Body of pancreas (tissue), 4 donors: Measurements from ENCODE around the gene DNAH1. TPM values are rescaled to one million over a fixed set of nuclear protein-coding genes. Genes with fewer than 3 reads are reported as not detected.
"Not testable (repeated sequence)": the region's sequence is repeated elsewhere in the genome, so short reads cannot be mapped to it uniquely, and the experiment has no call there.

ENCODE experiments used
- ATAC-seq: fragments of 150-250 bp; one replicate; pipeline ENCODE4 v1.9.1; 2016
- DNase-seq, 4 donors: peaks; one replicate each; pipeline ENCODE4 v3.0.0-alpha.2; 2019
- H3K27ac ChIP-seq, 4 donors: fragments of 200-600 bp; sonication (generic); 1 replicate in 3 of 4; 2 replicates in 1 of 4; pipeline versions ENCODE4 v1.5.1 to v1.6.1; 2016 to 2019; ENCODE audit warnings: mild to moderate bottlenecking in 1 of 4, mixed read lengths in 1 of 4, moderate library complexity in 1 of 4
- H3K27me3 ChIP-seq, 2 donors: fragments of 200-600 bp; sonication (generic); one replicate each; pipeline ENCODE4 v1.6.0; 2016; ENCODE audit warnings: mild to moderate bottlenecking in 1 of 2
- H3K36me3 ChIP-seq, 2 donors: fragments of 200-600 bp; sonication (generic); replicated peaks in 1 of 2; 2 replicates each; pipeline ENCODE4 v1.5.1; 2016; ENCODE audit warnings: low read depth in 2 of 2; ENCODE audit not compliant: insufficient read depth in 1 of 2
- H3K4me1 ChIP-seq: fragments of 200-600 bp; sonication (generic); one replicate; pipeline ENCODE4 v1.6.0; 2016
- H3K4me3 ChIP-seq, 2 donors: fragments of 200-600 bp; sonication (generic); 1 replicate in 1 of 2; 2 replicates in 1 of 2; pipeline ENCODE4 v1.5.1; 2016 to 2019
- H3K9me3 ChIP-seq, 3 donors: fragments of 200-600 bp; sonication (generic); 1 replicate in 2 of 3; 2 replicates in 1 of 3; pipeline ENCODE4 v1.5.1; 2016
- CTCF ChIP-seq, 7 experiments: fragments of 450-650 bp in 4 of 7; fragments of 200-600 bp in 3 of 7; sonication (generic) in 3 of 7; IDR thresholded peaks; one replicate each; pipeline ENCODE4 v1.5.1; 2016 to 2019; ENCODE audit warnings: antibody characterized with exemption in 7 of 7
- POLR2A ChIP-seq, 3 donors: fragments of 450-650 bp; IDR thresholded peaks; one replicate each; pipeline ENCODE4 v1.6.1; 2016; ENCODE audit warnings: antibody characterized with exemption in 3 of 3, mild to moderate bottlenecking in 2 of 3
- WGBS, 2 donors: methylation state at CpG; one replicate each; pipeline ENCODE4 v1.1.5; 2017; 5-methylcytosine and 5-hydroxymethylcytosine counted together
- intact Hi-C: fragments of 100-400 bp; cut with DNase I; formaldehyde crosslinking; loops from one replicate; pipeline ENCODE4 v1.15.1; 2023
- total RNA-seq, 2 donors: library from RNA; depleted of rRNA; stranded (reverse); fragments of >200 nt; gene quantifications; one replicate each; pipeline ENCODE4 v1.1.0, GENCODE V29; 2016

DNAH1 gene
- total RNA-seq, 2 donors from 2014 or later = 6.0 to 14.8 TPM

- no peak for DNase-seq
- H3K4me1 ChIP-seq = no peaks in the 10 kb centered on the region
- no peaks in the 10 kb centered on the region for H3K27me3 ChIP-seq
- no peak overlapping the region for H3K4me3 ChIP-seq
- TF ChIP-seq POLR2A (IDR thresholded peaks at IDR 0.05) (no peak), CTCF (IDR thresholded peaks at IDR 0.05) (no peak)
- no peaks in the 10 kb centered on the region for H3K36me3 ChIP-seq
- whole genome bisulfite sequencing, 2 donors = 90 to 92% methylated on average over 12 to 15 of the region's 15 CpGs
- no peaks in the 10 kb centered on the region for H3K9me3 ChIP-seq
- no peak for ATAC-seq
- H3K27ac ChIP-seq = no peak overlapping the region
- intact Hi-C loops = no loop called here
These were observed 15.8 kb downstream of the DNAH1 start for GRCh38 chr3:52331906-52332305.

GRCh38 chr3:52333869-52334557 is 17.9 kb downstream of the DNAH1 start:
- intact Hi-C loops = no loop called here
- Histone ChIP-seq H3K36me3 (no peaks in the 10 kb centered on the region), H3K4me3 (no peak overlapping the region), H3K27ac (no peak overlapping the region), H3K4me1 (no peaks in the 10 kb centered on the region), H3K9me3 (no peaks in the 10 kb centered on the region), H3K27me3 (no peaks in the 10 kb centered on the region)
- DNase-seq (no peak), ATAC-seq (no peak)
- TF ChIP-seq POLR2A (IDR thresholded peaks at IDR 0.05) = no peak
- TF ChIP-seq CTCF (IDR thresholded peaks at IDR 0.05) = no peak
- 91 to 92% methylated on average over 4 of the region's 4 CpGs for WGBS, 2 donors

- H3K4me1 ChIP-seq, intact Hi-C loops, H3K4me3 ChIP-seq, H3K27ac ChIP-seq, H3K27me3 ChIP-seq, ATAC-seq, H3K9me3 ChIP-seq, DNase-seq, H3K36me3 ChIP-seq: not testable (repeated sequence)
- WGBS, 2 donors = 91 to 94% methylated on average over 8 of the region's 8 CpGs
These were observed 22.0 kb downstream of the DNAH1 start for GRCh38 chr3:52338131-52338530.

- Histone ChIP-seq H3K27me3 (no peaks in the 10 kb centered on the region), H3K9me3 (no peaks in the 10 kb centered on the region), H3K4me3 (no peak overlapping the region), H3K4me1 (no peaks in the 10 kb centered on the region), H3K27ac (no peak overlapping the region), H3K36me3 (no peaks in the 10 kb centered on the region)
- intact Hi-C loops = loop anchor here (5.0 kb wide), 1 partner anchor 47 kb away; no protein-coding TSS in a partner anchor
- peak; percentile 43 to 96 (median 76) for TF ChIP-seq CTCF (IDR thresholded peaks at IDR 0.05)
- TF ChIP-seq POLR2A (IDR thresholded peaks at IDR 0.05) = no peak
- ATAC-seq (peak; percentile 81), DNase-seq (peak; percentile 39 to 69 (median 40))
- WGBS, 2 donors = 1% methylated on average over 3 of the region's 3 CpGs
These were observed 23.5 kb downstream of the DNAH1 start for GRCh38 chr3:52339612-52340011.

GRCh38 chr3:52341123-52341522 is 25.0 kb downstream of the DNAH1 start:
- DNase-seq (no peak), ATAC-seq (no peak)
- intact Hi-C loops = loop anchor here (5.0 kb wide), 1 partner anchor 49 kb away; no protein-coding TSS in a partner anchor
- Histone ChIP-seq H3K4me3 (no peak overlapping the region), H3K27ac (no peak overlapping the region), H3K9me3 (no peaks in the 10 kb centered on the region), H3K27me3 (no peaks in the 10 kb centered on the region), H3K4me1 (peaks cover 5% of the 10 kb centered on the region), H3K36me3 (no peaks in the 10 kb centered on the region)
- 77 to 85% methylated on average over 5 of the region's 5 CpGs for WGBS, 2 donors
- TF ChIP-seq POLR2A (IDR thresholded peaks at IDR 0.05) = no peak
- no peak for TF ChIP-seq CTCF (IDR thresholded peaks at IDR 0.05)
